Glutamatergic neuron (in vitro differentiated cells): ENCODE results near the gene PPP1R27. TPM values are rescaled to one million over a fixed set of nuclear protein-coding genes. Genes with fewer than 3 reads are reported as not detected.

ENCODE experiments used
- DNase-seq: peaks from one replicate; pipeline ENCODE4 v3.0.0; 2022
- H3K27ac Mint-ChIP-seq: one replicate; pipeline ENCODE4 v1.8.0; 2020; ENCODE audit warnings: mild to moderate bottlenecking, mixed read lengths, inconsistent platforms; ENCODE audit not compliant: unreplicated experiment
- H3K27me3 Mint-ChIP-seq: one replicate; pipeline ENCODE4 v1.8.0; 2020; ENCODE audit warnings: mild to moderate bottlenecking, moderate library complexity, mixed read lengths, inconsistent platforms; ENCODE audit not compliant: unreplicated experiment
- H3K36me3 Mint-ChIP-seq: one replicate; pipeline ENCODE4 v1.8.0; 2020; ENCODE audit warnings: mild to moderate bottlenecking, mixed read lengths, inconsistent platforms; ENCODE audit not compliant: unreplicated experiment
- H3K4me1 Mint-ChIP-seq: one replicate; pipeline ENCODE4 v1.8.0; 2020; ENCODE audit warnings: mild to moderate bottlenecking, low read depth, mixed read lengths, inconsistent platforms; ENCODE audit not compliant: unreplicated experiment
- H3K4me3 Mint-ChIP-seq: one replicate; pipeline ENCODE4 v1.8.0; 2020; ENCODE audit warnings: mild to moderate bottlenecking, mixed read lengths, inconsistent platforms; ENCODE audit not compliant: unreplicated experiment
- H3K9me3 Mint-ChIP-seq: one replicate; pipeline ENCODE4 v1.8.0; 2020; ENCODE audit warnings: mild to moderate bottlenecking, moderate library complexity, mixed read lengths, inconsistent platforms; ENCODE audit not compliant: unreplicated experiment
- total RNA-seq: library from RNA; stranded (reverse); fragmentation: NEBNext Ultra II Directional; extraction: Animal tissue kit (Norgen Biotek cat#: 25700); gene quantifications from one replicate; pipeline ENCODE4 v1.2.1, GENCODE V29; 2021; ENCODE audit not compliant: unreplicated experiment
- TF ChIP-seq, protein P1 (sequence below): fragments of 200-600 bp; sonication (generic); IDR thresholded peaks from one replicate; pipeline ENCODE4 v1.5.0; 2021; ENCODE audit not compliant: partially characterized antibody, unreplicated experiment

PPP1R27 gene
- total RNA-seq, 1 donor from 2014 or later = 0.81 TPM

DNA sequence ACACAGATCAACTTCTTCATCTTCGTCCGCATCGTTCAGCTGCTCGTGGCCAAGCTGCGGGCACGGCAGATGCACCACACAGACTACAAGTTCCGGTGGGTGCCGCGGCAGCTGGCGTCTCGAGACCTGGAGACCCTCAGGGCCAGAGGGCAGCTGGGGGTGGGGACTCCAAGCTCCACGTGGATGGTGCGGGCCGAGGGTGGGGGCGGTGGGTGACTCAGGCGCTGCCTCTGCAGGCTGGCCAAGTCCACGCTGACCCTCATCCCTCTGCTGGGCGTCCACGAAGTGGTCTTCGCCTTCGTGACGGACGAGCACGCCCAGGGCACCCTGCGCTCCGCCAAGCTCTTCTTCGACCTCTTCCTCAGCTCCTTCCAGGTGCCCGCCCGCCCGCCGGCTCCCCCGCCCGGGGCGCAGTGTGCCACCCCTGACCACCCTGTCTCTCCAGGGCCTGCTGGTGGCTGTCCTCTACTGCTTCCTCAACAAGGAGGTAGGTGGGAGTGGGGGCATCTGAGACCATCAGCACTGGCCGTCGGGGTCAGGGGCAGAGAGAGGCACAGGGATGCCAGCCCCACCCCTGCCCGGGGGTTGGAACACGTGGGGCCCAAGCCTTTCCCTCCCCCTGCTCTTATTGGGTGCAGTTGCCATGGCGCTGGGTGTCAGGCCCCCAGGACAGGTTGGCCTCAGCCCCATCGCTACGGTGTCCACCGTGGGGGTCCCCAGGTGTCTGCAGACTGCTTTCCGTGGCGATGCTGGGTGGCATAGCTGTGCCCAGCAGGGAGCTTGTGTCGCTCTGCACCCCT, 22.1 kb downstream of the PPP1R27 start:
- peaks cover 8% of the 10 kb centered on the region for H3K36me3 Mint-ChIP-seq
- H3K27ac Mint-ChIP-seq = no peak overlapping the region
- no peak for DNase-seq
- H3K4me3 Mint-ChIP-seq = no peak overlapping the region
- peaks cover 14% of the 10 kb centered on the region for H3K9me3 Mint-ChIP-seq
- H3K4me1 Mint-ChIP-seq = peaks cover 7% of the 10 kb centered on the region
- peaks cover 14% of the 10 kb centered on the region for H3K27me3 Mint-ChIP-seq
- TF ChIP-seq, protein P1, sequence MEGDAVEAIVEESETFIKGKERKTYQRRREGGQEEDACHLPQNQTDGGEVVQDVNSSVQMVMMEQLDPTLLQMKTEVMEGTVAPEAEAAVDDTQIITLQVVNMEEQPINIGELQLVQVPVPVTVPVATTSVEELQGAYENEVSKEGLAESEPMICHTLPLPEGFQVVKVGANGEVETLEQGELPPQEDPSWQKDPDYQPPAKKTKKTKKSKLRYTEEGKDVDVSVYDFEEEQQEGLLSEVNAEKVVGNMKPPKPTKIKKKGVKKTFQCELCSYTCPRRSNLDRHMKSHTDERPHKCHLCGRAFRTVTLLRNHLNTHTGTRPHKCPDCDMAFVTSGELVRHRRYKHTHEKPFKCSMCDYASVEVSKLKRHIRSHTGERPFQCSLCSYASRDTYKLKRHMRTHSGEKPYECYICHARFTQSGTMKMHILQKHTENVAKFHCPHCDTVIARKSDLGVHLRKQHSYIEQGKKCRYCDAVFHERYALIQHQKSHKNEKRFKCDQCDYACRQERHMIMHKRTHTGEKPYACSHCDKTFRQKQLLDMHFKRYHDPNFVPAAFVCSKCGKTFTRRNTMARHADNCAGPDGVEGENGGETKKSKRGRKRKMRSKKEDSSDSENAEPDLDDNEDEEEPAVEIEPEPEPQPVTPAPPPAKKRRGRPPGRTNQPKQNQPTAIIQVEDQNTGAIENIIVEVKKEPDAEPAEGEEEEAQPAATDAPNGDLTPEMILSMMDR = no peak

DNA sequence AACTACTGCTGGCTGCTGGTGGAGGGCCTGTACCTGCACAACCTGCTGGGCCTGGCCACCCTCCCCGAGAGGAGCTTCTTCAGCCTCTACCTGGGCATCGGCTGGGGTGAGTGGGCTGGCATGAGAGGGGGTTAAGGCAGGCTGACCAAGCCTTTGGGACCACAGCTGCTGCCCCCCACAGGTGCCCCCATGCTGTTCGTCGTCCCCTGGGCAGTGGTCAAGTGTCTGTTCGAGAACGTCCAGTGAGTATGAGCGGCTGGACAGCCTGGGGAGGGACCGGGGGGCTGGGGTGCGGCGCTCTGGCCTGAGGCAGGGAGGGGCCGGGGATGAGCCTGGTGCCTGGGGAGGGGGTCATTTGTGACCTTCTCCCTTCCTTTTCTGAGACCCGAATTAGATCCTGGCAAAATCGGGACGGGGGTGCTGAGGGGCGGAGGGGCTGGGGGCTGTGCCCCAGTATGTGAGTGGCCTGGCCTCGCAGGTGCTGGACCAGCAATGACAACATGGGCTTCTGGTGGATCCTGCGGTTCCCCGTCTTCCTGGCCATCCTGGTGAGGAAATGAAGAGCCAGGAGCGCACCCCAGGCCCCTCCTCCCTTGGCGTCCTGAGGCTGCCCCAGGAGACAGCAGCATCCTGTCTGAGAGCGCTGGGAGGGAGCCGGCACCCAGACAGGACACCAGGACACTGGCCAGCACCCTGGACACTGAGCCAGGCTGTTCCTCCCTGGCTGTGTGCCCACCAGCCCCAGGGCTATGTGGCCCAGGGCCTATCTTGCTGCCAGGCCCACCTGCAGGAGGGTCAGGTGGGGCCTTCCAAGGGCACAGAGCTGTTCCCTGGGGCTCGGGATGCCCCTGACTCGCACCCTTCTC, 22.9 kb downstream of the PPP1R27 start:
- TF ChIP-seq, protein P1 = no peak

DNA sequence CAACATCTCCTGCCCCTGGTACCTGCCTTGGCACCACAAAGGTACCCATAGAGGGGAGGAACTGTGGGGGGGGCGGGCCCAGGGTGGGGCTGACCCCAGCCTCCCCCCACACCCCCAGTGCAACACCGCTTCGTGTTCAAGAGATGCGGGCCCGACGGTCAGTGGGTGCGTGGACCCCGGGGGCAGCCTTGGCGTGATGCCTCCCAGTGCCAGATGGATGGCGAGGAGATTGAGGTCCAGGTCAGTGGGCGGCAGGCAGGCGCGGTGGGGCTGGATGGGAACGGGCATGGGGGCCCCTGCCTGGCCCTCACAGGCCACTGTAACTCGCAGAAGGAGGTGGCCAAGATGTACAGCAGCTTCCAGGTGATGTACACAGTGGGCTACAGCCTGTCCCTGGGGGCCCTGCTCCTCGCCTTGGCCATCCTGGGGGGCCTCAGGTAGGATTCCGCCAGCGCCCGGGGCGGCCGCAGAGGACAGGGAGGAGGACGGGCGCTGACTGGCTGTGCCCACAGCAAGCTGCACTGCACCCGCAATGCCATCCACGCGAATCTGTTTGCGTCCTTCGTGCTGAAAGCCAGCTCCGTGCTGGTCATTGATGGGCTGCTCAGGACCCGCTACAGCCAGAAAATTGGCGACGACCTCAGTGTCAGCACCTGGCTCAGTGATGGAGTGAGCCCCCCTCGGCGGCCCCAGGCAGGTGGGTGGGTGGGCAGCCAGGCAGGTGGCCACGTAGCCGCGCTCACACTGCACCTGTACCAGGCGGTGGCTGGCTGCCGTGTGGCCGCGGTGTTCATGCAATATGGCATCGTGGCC, 23.8 kb downstream of the PPP1R27 start:
- H3K4me3 Mint-ChIP-seq = no peak overlapping the region
- TF ChIP-seq, protein P1 = no peak
- H3K4me1 Mint-ChIP-seq = peaks cover 7% of the 10 kb centered on the region
- H3K36me3 Mint-ChIP-seq = peaks cover 8% of the 10 kb centered on the region
- no peak for DNase-seq
- H3K27me3 Mint-ChIP-seq = peaks cover 10% of the 10 kb centered on the region
- H3K9me3 Mint-ChIP-seq = peaks cover 10% of the 10 kb centered on the region
- H3K27ac Mint-ChIP-seq = no peak overlapping the region

More for the DNA sequence above, 22.9 kb downstream of the PPP1R27 start:
- Mint-ChIP-seq H3K4me1 (peaks cover 7% of the 10 kb centered on the region), H3K4me3 (no peak overlapping the region), H3K27ac (no peak overlapping the region), H3K27me3 (peaks cover 13% of the 10 kb centered on the region), H3K36me3 (peaks cover 8% of the 10 kb centered on the region), H3K9me3 (peaks cover 12% of the 10 kb centered on the region)
- no peak for DNase-seq

DNA sequence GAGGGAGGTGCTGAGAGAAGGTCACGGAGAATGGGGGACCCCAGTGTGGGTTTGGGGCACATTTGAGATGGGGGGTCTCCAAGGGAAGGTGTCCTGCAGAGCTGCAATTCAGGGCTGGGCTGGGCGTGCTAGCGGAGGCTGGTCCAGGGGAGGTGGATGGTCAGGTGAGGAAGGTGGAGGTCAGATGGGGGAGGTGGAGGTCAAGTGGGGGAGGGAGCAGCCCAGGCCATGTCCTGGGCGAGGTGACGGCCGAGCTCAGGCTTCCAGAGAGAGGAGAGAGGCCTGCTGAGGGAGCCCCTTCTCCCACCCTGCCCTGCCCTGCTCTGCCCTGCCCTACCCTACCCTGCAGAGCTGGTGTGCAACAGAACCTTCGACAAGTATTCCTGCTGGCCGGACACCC, 24.4 kb downstream of the PPP1R27 start:
- peaks cover 7% of the 10 kb centered on the region for H3K4me1 Mint-ChIP-seq
- TF ChIP-seq, protein P1 = no peak
- peaks cover 8% of the 10 kb centered on the region for H3K36me3 Mint-ChIP-seq
- no peak overlapping the region for H3K4me3 Mint-ChIP-seq
- no peak overlapping the region for H3K27ac Mint-ChIP-seq
- peaks cover 10% of the 10 kb centered on the region for H3K27me3 Mint-ChIP-seq
- peaks cover 9% of the 10 kb centered on the region for H3K9me3 Mint-ChIP-seq
- no peak for DNase-seq
